H1 (cell line): ENCODE measurements around the gene ADGRL3.

Experiments
- ATF3 ChIP-seq: IDR thresholded peaks from 2 replicates; pipeline ENCODE4 v1.6.1; 2011; ENCODE audit warnings: low read depth, mild to moderate bottlenecking, low read length; ENCODE audit not compliant: insufficient read depth
- BCL11A ChIP-seq, 2 experiments: IDR thresholded peaks; one replicate each; pipeline ENCODE4 v1.6.1; 2011; ENCODE audit warnings: low read depth in 2 of 2, low read length in 2 of 2, mild to moderate bottlenecking in 2 of 2
- CHD1 ChIP-seq: IDR thresholded peaks from 2 replicates; pipeline ENCODE4 v1.6.1; 2012; ENCODE audit warnings: low read depth, low read length, improper control_type of control experiment
- CTCF ChIP-seq, 3 experiments: IDR thresholded peaks; 1 replicate in 2 of 3; 2 replicates in 1 of 3; pipeline versions ENCODE4 v1.5.1 to v1.6.1; 2011; ENCODE audit warnings: low read length in 3 of 3, mild to moderate bottlenecking in 3 of 3, inconsistent platforms in 2 of 3, low read depth in 1 of 3, moderate library complexity in 1 of 3; ENCODE audit not compliant: insufficient read depth in 1 of 3; ENCODE audit errors: control extremely low read depth in 1 of 3
- EZH2 ChIP-seq: fragments of 200-600 bp; sonication (generic); IDR thresholded peaks from 2 replicates; pipeline ENCODE4 v1.7.1; 2012; ENCODE audit warnings: low read depth, mild to moderate bottlenecking, moderate library complexity, low read length, inconsistent platforms; ENCODE audit not compliant: severe bottlenecking
- GABPA ChIP-seq: IDR thresholded peaks from 2 replicates; pipeline ENCODE4 v1.6.1; 2011; ENCODE audit warnings: mild to moderate bottlenecking, low read length, moderate library complexity, borderline replicate concordance; ENCODE audit not compliant: insufficient read depth
- JUND ChIP-seq: IDR thresholded peaks from 2 replicates; pipeline ENCODE4 v1.6.1; 2011; ENCODE audit warnings: mild to moderate bottlenecking, improper control_type of control experiment, low read length
- NRF1 ChIP-seq: IDR thresholded peaks from 2 replicates; pipeline ENCODE4 v1.6.1; 2011; ENCODE audit warnings: mild to moderate bottlenecking, low read depth, low read length, improper control_type of control experiment
- PHF8 ChIP-seq: fragments of 200-600 bp; sonication (generic); conservative IDR thresholded peaks from 2 replicates; pipeline ENCODE4 v1.7.1; 2012; ENCODE audit warnings: low read depth, mild to moderate bottlenecking, inconsistent platforms, low read length, moderate library complexity
- POLR2AphosphoS5 ChIP-seq: IDR thresholded peaks from 2 replicates; pipeline ENCODE4 v1.6.1; 2011; ENCODE audit warnings: low read depth, low read length
- RAD21 ChIP-seq, 2 experiments: IDR thresholded peaks in 1 of 2; conservative IDR thresholded peaks in 1 of 2; 2 replicates each; pipeline ENCODE4 v1.6.1; 2011; ENCODE audit warnings: low read depth in 2 of 2, low read length in 2 of 2, improper control_type of control experiment in 1 of 2, inconsistent platforms in 1 of 2, mild to moderate bottlenecking in 1 of 2, moderate library complexity in 1 of 2
- SUZ12 ChIP-seq: fragments of 200-600 bp; sonication (generic); IDR thresholded peaks from 2 replicates; pipeline ENCODE4 v1.6.1; 2012; ENCODE audit warnings: mild to moderate bottlenecking, inconsistent platforms, low read length, moderate library complexity, mixed read lengths
- USF2 ChIP-seq: IDR thresholded peaks from 2 replicates; pipeline ENCODE4 v1.6.1; 2011; ENCODE audit warnings: low read length, improper control_type of control experiment

GRCh38 chr4:61373901-61374440 is 173.8 kb downstream of the ADGRL3 start:
- no peak for TF ChIP-seq POLR2AphosphoS5
- TF ChIP-seq CHD1 = no peak
- TF ChIP-seq BCL11A (IDR thresholded peaks at IDR 0.05; ENCODE audit: low read depth in 2 of 2, low read length in 2 of 2) = no peak
- no peak for TF ChIP-seq CTCF (IDR thresholded peaks at IDR 0.05; ENCODE audit: control extremely low read depth in 1 of 3, insufficient read depth in 1 of 3, low read depth in 1 of 3, low read length in 3 of 3)
- no peak for TF ChIP-seq EZH2
- TF ChIP-seq RAD21 (IDR thresholded peaks at IDR 0.05 in 1 of 2, conservative IDR thresholded peaks at IDR 0.05 in 1 of 2; ENCODE audit: low read depth in 2 of 2, low read length in 2 of 2) = no peak
- TF ChIP-seq GABPA = no peak
- TF ChIP-seq USF2 = no peak
- no peak for TF ChIP-seq NRF1
- no peak for TF ChIP-seq PHF8
- TF ChIP-seq SUZ12 = no peak
- TF ChIP-seq ATF3 = no peak
- TF ChIP-seq JUND = no peak
